CD4-positive, alpha-beta memory T cell (primary cell): Measurements from ENCODE around the gene ATMIN. TPM values are rescaled to one million over a fixed set of nuclear protein-coding genes. Genes with fewer than 3 reads are reported as not detected.

Experiments
- CTCF ChIA-PET: fragments of 350-600 bp; sonication (Branson Sonifier 250); formaldehyde crosslinking; loops from one replicate; lab custom pipeline; 2021; ENCODE audit warnings: inconsistent platforms; ENCODE audit not compliant: partially characterized antibody; lab: Charles Lee
- POLR2A ChIA-PET: fragments of 350-600 bp; sonication (Branson Sonifier 250); formaldehyde crosslinking; loops from one replicate; lab custom pipeline; 2021; ENCODE audit not compliant: partially characterized antibody; lab: Charles Lee
- DNase-seq, 5 donors: peaks; one replicate each; pipeline versions ENCODE4 v3.0.0 to v3.0.0-alpha.2; 2020 to 2022; ENCODE audit warnings: mixed read lengths in 1 of 5
- H3K27ac ChIP-seq: one replicate; pipeline ENCODE4 v1.7.0; 2013; ENCODE audit warnings: low read depth, low read length
- H3K27me3 ChIP-seq: 2 replicates; pipeline ENCODE4 v1.7.0; 2013; ENCODE audit warnings: mild to moderate bottlenecking, low read length, moderate library complexity; ENCODE audit not compliant: insufficient read depth
- H3K36me3 ChIP-seq: 2 replicates; pipeline ENCODE4 v1.7.0; 2013; ENCODE audit warnings: mild to moderate bottlenecking, low read length, moderate library complexity; ENCODE audit not compliant: insufficient read depth
- H3K4me1 ChIP-seq: 2 replicates; pipeline ENCODE4 v1.7.0; 2013; ENCODE audit warnings: mild to moderate bottlenecking, low read length, moderate library complexity; ENCODE audit not compliant: insufficient read depth
- H3K4me3 ChIP-seq, 2 donors: one replicate each; pipeline ENCODE4 v1.7.0; 2013; ENCODE audit warnings: low read length in 2 of 2, mild to moderate bottlenecking in 1 of 2
- H3K9me3 ChIP-seq, 2 donors: one replicate each; pipeline ENCODE4 v1.7.0; 2013; ENCODE audit warnings: low read length in 2 of 2, control low read depth in 1 of 2; ENCODE audit not compliant: control insufficient read depth in 1 of 2
- H3K27ac Mint-ChIP-seq, 7 donors: one replicate each; pipeline ENCODE4 v1.8.0; 2020 to 2021; ENCODE audit warnings: mixed read lengths in 7 of 7, mild to moderate bottlenecking in 6 of 7, inconsistent platforms in 3 of 7, moderate library complexity in 3 of 7
- H3K27me3 Mint-ChIP-seq, 2 donors: one replicate each; pipeline ENCODE4 v1.8.0; 2020 to 2021; ENCODE audit warnings: mixed read lengths in 2 of 2
- H3K36me3 Mint-ChIP-seq, 2 donors: one replicate each; pipeline ENCODE4 v1.8.0; 2020 to 2021; ENCODE audit warnings: mixed read lengths in 2 of 2, inconsistent platforms in 1 of 2, mild to moderate bottlenecking in 1 of 2
- H3K4me1 Mint-ChIP-seq, 4 donors: one replicate each; pipeline ENCODE4 v1.8.0; 2020 to 2021; ENCODE audit warnings: mixed read lengths in 4 of 4, mild to moderate bottlenecking in 1 of 4
- H3K4me3 Mint-ChIP-seq, 8 donors: one replicate each; pipeline ENCODE4 v1.8.0; 2020 to 2021; ENCODE audit warnings: mixed read lengths in 8 of 8, mild to moderate bottlenecking in 7 of 8, moderate library complexity in 6 of 8, inconsistent platforms in 3 of 8
- H3K9me3 Mint-ChIP-seq, 8 donors: one replicate each; pipeline ENCODE4 v1.8.0; 2020 to 2021; ENCODE audit warnings: mixed read lengths in 8 of 8, mild to moderate bottlenecking in 5 of 8, inconsistent platforms in 3 of 8, moderate library complexity in 1 of 8
- intact Hi-C: fragments of 100-400 bp; cut with micrococcal nuclease; formaldehyde crosslinking; loops from one replicate; pipeline ENCODE4 v1.15.1; 2023
- polyA plus RNA-seq, 2 donors: library from polyadenylated mRNA; unstranded; fragments of 300-500 nt; fragmentation: Illumina TruSeq; gene quantifications; one replicate each; pipeline ENCODE4 v1.2.3, GENCODE V29; 2021
- total RNA-seq, 2 experiments: library from RNA; stranded (reverse); gene quantifications; one replicate each; pipeline ENCODE4 v1.2.3, GENCODE V29; 2021

Gene ATMIN
- total and polyA plus RNA-seq, 4 experiments from 2014 or later = 26.1 to 46.3 (median 42.3) TPM

- Mint-ChIP-seq H3K4me3 (no peak overlapping the region), H3K27me3 (no peaks in the 10 kb centered on the region), H3K27ac (peak overlapping the region in 1 of 7 donors; percentile 49), H3K4me1 (peaks cover 19 to 38% (median 32%) of the 10 kb centered on the region in 4 donors), H3K9me3 (no peaks in the 10 kb centered on the region), H3K36me3 (peaks cover 23 to 38% of the 10 kb centered on the region in 2 donors)
- Histone ChIP-seq H3K4me1 (peaks cover 21% of the 10 kb centered on the region), H3K27me3 (no peaks in the 10 kb centered on the region), H3K27ac (no peak overlapping the region), H3K4me3 (no peak overlapping the region), H3K36me3 (peaks cover 9% of the 10 kb centered on the region), H3K9me3 (no peaks in the 10 kb centered on the region)
- intact Hi-C loops = no loop called here
- ChIA-PET POLR2A (no interaction called here), CTCF (interaction anchor here (2.8 kb wide), 1 partner anchor 13 kb away, joined by 19 read pairs; the partner anchor contains the start of genes CENPN and CMC2)
- DNase-seq = no peak
Measured at GRCh38 chr16:80991792-80992430, 43.7 kb upstream of the ATMIN start.

- Histone ChIP-seq H3K36me3 (peaks cover 9% of the 10 kb centered on the region), H3K9me3 (no peaks in the 10 kb centered on the region), H3K27ac (no peak overlapping the region), H3K4me3 (no peak overlapping the region), H3K27me3 (no peaks in the 10 kb centered on the region), H3K4me1 (peaks cover 21% of the 10 kb centered on the region)
- POLR2A ChIA-PET = interaction anchor here (1.5 kb wide), 1 partner anchor 12 kb away, joined by 5 read pairs; no protein-coding TSS in a partner anchor
- intact Hi-C loops = no loop called here
- H3K27ac Mint-ChIP-seq = peak overlapping the region in 2 of 7 donors; percentile 23 to 57
- DNase-seq = no peak
- H3K4me1 Mint-ChIP-seq = peaks cover 14 to 40% (median 34%) of the 10 kb centered on the region in 4 donors
- H3K36me3 Mint-ChIP-seq = peaks cover 17 to 38% of the 10 kb centered on the region in 2 donors
- H3K9me3 Mint-ChIP-seq = no peaks in the 10 kb centered on the region
- no peaks in the 10 kb centered on the region for H3K27me3 Mint-ChIP-seq
- H3K4me3 Mint-ChIP-seq = no peak overlapping the region
- CTCF ChIA-PET = interaction anchor here (1.2 to 2.8 kb wide), 3 partner anchors 12 to 43 kb away, joined by 4 to 19 read pairs (median 7); partner anchors contain the start of genes ATMIN, CENPN and CMC2
Measured at GRCh38 chr16:80992676-80993293, 42.9 kb upstream of the ATMIN start.

GRCh38 chr16:80993307-80993706 lies 42.3 kb upstream of the ATMIN start:
- Histone ChIP-seq H3K4me1 (peaks cover 26% of the 10 kb centered on the region), H3K27me3 (no peaks in the 10 kb centered on the region), H3K36me3 (peaks cover 9% of the 10 kb centered on the region), H3K27ac (no peak overlapping the region), H3K9me3 (no peaks in the 10 kb centered on the region), H3K4me3 (no peak overlapping the region)
- POLR2A ChIA-PET = interaction anchor here (1.5 kb wide), 1 partner anchor 11 kb away, joined by 5 read pairs; no protein-coding TSS in a partner anchor
- peak overlapping the region in 1 of 7 donors; percentile 57 for H3K27ac Mint-ChIP-seq
- intact Hi-C loops = no loop called here
- CTCF ChIA-PET = interaction anchor here (1.2 to 2.8 kb wide), 3 partner anchors 12 to 43 kb away, joined by 4 to 19 read pairs (median 7); partner anchors contain the start of genes ATMIN, CENPN and CMC2
- H3K27me3 Mint-ChIP-seq = no peaks in the 10 kb centered on the region
- H3K36me3 Mint-ChIP-seq = peaks cover 13 to 36% of the 10 kb centered on the region in 2 donors
- no peaks in the 10 kb centered on the region for H3K9me3 Mint-ChIP-seq
- H3K4me1 Mint-ChIP-seq = peaks cover 11 to 40% (median 37%) of the 10 kb centered on the region in 4 donors
- H3K4me3 Mint-ChIP-seq = no peak overlapping the region
- DNase-seq = no peak

GRCh38 chr16:80993834-80994233 lies 41.8 kb upstream of the ATMIN start:
- Mint-ChIP-seq H3K9me3 (peaks cover 0 to 2% (median 0%) of the 10 kb centered on the region in 8 donors), H3K36me3 (peaks cover 13 to 36% of the 10 kb centered on the region in 2 donors), H3K27me3 (no peaks in the 10 kb centered on the region), H3K4me3 (no peak overlapping the region), H3K4me1 (peaks cover 13 to 45% (median 40%) of the 10 kb centered on the region in 4 donors), H3K27ac (peak overlapping the region in 1 of 7 donors; percentile 75)
- Histone ChIP-seq H3K27ac (no peak overlapping the region), H3K4me3 (no peak overlapping the region), H3K4me1 (peaks cover 27% of the 10 kb centered on the region), H3K36me3 (peaks cover 9% of the 10 kb centered on the region), H3K27me3 (no peaks in the 10 kb centered on the region), H3K9me3 (no peaks in the 10 kb centered on the region)
- DNase-seq = no peak
- ChIA-PET CTCF (interaction anchor here (1.2 to 2.8 kb wide), 3 partner anchors 11 to 42 kb away, joined by 4 to 19 read pairs (median 7); partner anchors contain the start of genes ATMIN, CENPN and CMC2), POLR2A (interaction anchor here (1.5 kb wide), 1 partner anchor 11 kb away, joined by 5 read pairs; no protein-coding TSS in a partner anchor)
- intact Hi-C loops = no loop called here

GRCh38 chr16:80994451-80994850 lies 41.2 kb upstream of the ATMIN start:
- H3K4me3 Mint-ChIP-seq = no peak overlapping the region
- no peak overlapping the region for H3K4me3 ChIP-seq
- peaks cover 27% of the 10 kb centered on the region for H3K4me1 ChIP-seq
- intact Hi-C loops = no loop called here
- H3K27ac Mint-ChIP-seq = peak overlapping the region in 2 of 7 donors; percentile 13 to 60
- peaks cover 9% of the 10 kb centered on the region for H3K36me3 ChIP-seq
- H3K27me3 ChIP-seq = no peaks in the 10 kb centered on the region
- ChIA-PET POLR2A (no interaction called here), CTCF (interaction anchor here (2.8 kb wide), 1 partner anchor 11 kb away, joined by 19 read pairs; the partner anchor contains the start of genes CENPN and CMC2)
- DNase-seq = no peak
- peaks cover 0 to 4% (median 0%) of the 10 kb centered on the region in 8 donors for H3K9me3 Mint-ChIP-seq
- no peaks in the 10 kb centered on the region for H3K27me3 Mint-ChIP-seq
- H3K9me3 ChIP-seq = no peaks in the 10 kb centered on the region
- no peak overlapping the region for H3K27ac ChIP-seq
- peaks cover 10 to 34% of the 10 kb centered on the region in 2 donors for H3K36me3 Mint-ChIP-seq
- H3K4me1 Mint-ChIP-seq = peaks cover 17 to 52% (median 45%) of the 10 kb centered on the region in 4 donors

GRCh38 chr16:80996688-80997138 lies 38.9 kb upstream of the ATMIN start:
- ChIA-PET POLR2A (interaction anchor here (2.0 to 2.4 kb wide), 2 partner anchors 10 to 40 kb away, joined by 10 to 27 read pairs; partner anchors contain the start of genes ATMIN, CENPN and CMC2), CTCF (interaction anchor here (0.6 to 2.3 kb wide), 3 partner anchors 8 to 40 kb away, joined by 3 to 13 read pairs (median 8); partner anchors contain the start of gene ATMIN)
- Histone ChIP-seq H3K4me1 (peaks cover 32% of the 10 kb centered on the region), H3K36me3 (peaks cover 2% of the 10 kb centered on the region), H3K27ac (peak overlapping the region; percentile 63), H3K4me3 (peak overlapping the region; percentile 36 to 70), H3K9me3 (no peaks in the 10 kb centered on the region), H3K27me3 (no peaks in the 10 kb centered on the region)
- Mint-ChIP-seq H3K27ac (peak overlapping the region; percentile 93 to 98 (median 94)), H3K4me3 (peak overlapping the region; percentile 91 to 98 (median 96)), H3K4me1 (peaks cover 19 to 65% (median 52%) of the 10 kb centered on the region in 4 donors), H3K9me3 (peaks cover 0 to 4% (median 0%) of the 10 kb centered on the region in 8 donors), H3K36me3 (peaks cover 6 to 25% of the 10 kb centered on the region in 2 donors), H3K27me3 (no peaks in the 10 kb centered on the region)
- no peak for DNase-seq
- intact Hi-C loops = loop anchor here (1.0 kb wide), 2 partner anchors 11 to 448 kb away; partner anchors contain the start of genes CENPN and CMIP
